ENCODE data around the gene PLXNA2.

DNA sequence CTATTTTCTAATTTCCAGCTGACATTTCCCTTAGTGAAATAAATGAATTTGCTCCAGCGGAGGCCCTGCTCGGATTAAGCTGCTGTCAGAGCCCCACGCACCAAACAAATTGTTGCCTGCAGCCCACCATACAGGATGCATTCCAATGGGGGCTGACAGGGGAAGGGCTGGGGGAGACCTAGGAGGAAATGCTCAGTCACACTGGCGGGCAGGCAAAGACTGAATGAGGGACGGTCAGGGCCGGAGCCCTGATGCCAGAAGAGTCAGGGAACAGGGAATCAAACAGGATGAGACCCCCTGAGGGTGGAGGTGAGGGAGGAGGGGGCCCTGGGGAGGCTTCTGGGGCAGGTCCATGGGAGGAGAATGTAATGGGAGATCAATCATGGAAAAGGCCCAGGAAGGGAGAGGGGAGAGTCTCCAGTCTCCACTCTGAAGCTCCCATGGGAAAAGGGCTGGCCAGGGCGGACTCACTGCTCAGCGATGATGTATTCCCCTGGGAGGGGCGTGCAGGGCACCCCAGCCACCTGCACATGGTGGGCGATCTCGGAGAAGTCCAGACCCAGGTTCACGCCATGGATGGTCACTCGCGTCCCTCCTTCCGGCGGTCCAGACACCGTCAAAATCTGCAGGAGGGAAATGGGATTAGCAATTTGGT is 183.8 kb downstream of the PLXNA2 start:
- TF ChIP-seq POLR2AphosphoS5 (IDR thresholded peaks at IDR 0.05; ENCODE audit: low read depth, low read length) (no peak), POLR2A (IDR thresholded peaks at IDR 0.05; ENCODE audit: low read depth, low read length) (no peak)

All from GM12892 (cell line).